LNCaP clone FGC (cell line): ENCODE data around the gene GPR31.
"Not testable (repeated sequence)": the region's sequence is repeated elsewhere in the genome, so short reads cannot be mapped to it uniquely, and the experiment has no call there.

ENCODE experiments used
- DNase-seq: peaks from one replicate; pipeline ENCODE4 v3.0.0-alpha.2; 2011; ENCODE audit warnings: low read depth
- H3K4me3 ChIP-seq: 2 replicates; pipeline ENCODE4 v1.5.1; 2011; ENCODE audit warnings: mild to moderate bottlenecking, low read depth, low read length, control low read depth
- CTCF ChIP-seq: IDR thresholded peaks from 2 replicates; pipeline ENCODE4 v1.5.1; 2012; ENCODE audit warnings: mild to moderate bottlenecking; ENCODE audit not compliant: control insufficient read depth, insufficient read depth; ENCODE audit errors: extremely low read depth

Gene GPR31

GRCh38 chr6:167157863-167158262 lies at the start of gene GPR31:
Gene GPR31, minus strand, starts transcription at chr6:167157980. Its CDS starts 149 bp downstream, at chr6:167157831.
- TF ChIP-seq CTCF, result no peak
- no peak within 1 kb of the TSS for H3K4me3 ChIP-seq
- DNase-seq, result no peak

- DNase-seq, result no peak
- H3K4me3 ChIP-seq, result no peak overlapping the region
- no peak for TF ChIP-seq CTCF
Observed at GRCh38 chr6:167207527-167207926, 49.7 kb upstream of the GPR31 start.

GRCh38 chr6:167205316-167205715 lies 47.5 kb upstream of the GPR31 start:
- not testable (repeated sequence) for H3K4me3 ChIP-seq, DNase-seq

GRCh38 chr6:167204059-167204348 lies 46.2 kb upstream of the GPR31 start:
- DNase-seq, H3K4me3 ChIP-seq: not testable (repeated sequence)

- H3K4me3 ChIP-seq, DNase-seq: not testable (repeated sequence)
Observed at GRCh38 chr6:167203261-167204058, 45.7 kb upstream of the GPR31 start.

GRCh38 chr6:167202613-167203012 lies 44.8 kb upstream of the GPR31 start:
- H3K4me3 ChIP-seq, DNase-seq: not testable (repeated sequence)

GRCh38 chr6:167200806-167201205 lies 43.0 kb upstream of the GPR31 start:
- TF ChIP-seq CTCF, result no peak
- no peak overlapping the region for H3K4me3 ChIP-seq
- DNase-seq, result no peak

GRCh38 chr6:167195941-167196610 lies 38.3 kb upstream of the GPR31 start:
- DNase-seq, result not testable (repeated sequence)

GRCh38 chr6:167193515-167194125 lies 35.8 kb upstream of the GPR31 start:
- DNase-seq, H3K4me3 ChIP-seq: not testable (repeated sequence)

More at GRCh38 chr6:167195941-167196610, 38.3 kb upstream of the GPR31 start:
- H3K4me3 ChIP-seq, result not testable (repeated sequence)

GRCh38 chr6:167191043-167191583 lies 33.3 kb upstream of the GPR31 start:
- not testable (repeated sequence) for H3K4me3 ChIP-seq, DNase-seq

GRCh38 chr6:167187275-167187674 lies 29.5 kb upstream of the GPR31 start:
- H3K4me3 ChIP-seq, DNase-seq: not testable (repeated sequence)

- not testable (repeated sequence) for H3K4me3 ChIP-seq, DNase-seq
Observed at GRCh38 chr6:167185101-167185500, 27.3 kb upstream of the GPR31 start.

- not testable (repeated sequence) for H3K4me3 ChIP-seq, DNase-seq
Observed at GRCh38 chr6:167182913-167183314, 25.1 kb upstream of the GPR31 start.

- DNase-seq, H3K4me3 ChIP-seq: not testable (repeated sequence)
Observed at GRCh38 chr6:167181351-167181750, 23.6 kb upstream of the GPR31 start.

- H3K4me3 ChIP-seq, DNase-seq: not testable (repeated sequence)
Observed at GRCh38 chr6:167180086-167180485, 22.3 kb upstream of the GPR31 start.
